Activated CD8-positive, alpha-beta T cell treated with anti-CD3 and anti-CD28 coated beads for 36 hours (primary cell): ENCODE measurements around the gene AGT. TPM values are rescaled to one million over a fixed set of nuclear protein-coding genes. Genes with fewer than 3 reads are reported as not detected.

ENCODE experiments used
- ATAC-seq: fragments of 200-7000 bp; cut with Tn5 transposase; one replicate; pipeline ENCODE4 v1.10.0; 2021; ENCODE audit warnings: mild to moderate bottlenecking, moderate library complexity
- CTCF ChIA-PET: fragments of 350-600 bp; sonication (Branson Sonifier 250); formaldehyde crosslinking; loops from one replicate; lab custom pipeline; 2021; ENCODE audit warnings: antibody characterized with exemption; lab: Charles Lee
- POLR2A ChIA-PET: fragments of 350-600 bp; sonication (Branson Sonifier 250); formaldehyde crosslinking; loops from one replicate; lab custom pipeline; 2021; ENCODE audit warnings: antibody characterized with exemption; lab: Charles Lee
- DNase-seq: peaks from one replicate; pipeline ENCODE4 v3.0.0-alpha.2; 2020
- H3K27ac Mint-ChIP-seq: one replicate; pipeline ENCODE4 v1.8.0; 2021; ENCODE audit warnings: mild to moderate bottlenecking, mixed read lengths
- H3K27me3 Mint-ChIP-seq: one replicate; pipeline ENCODE4 v1.8.0; 2021; ENCODE audit warnings: mixed read lengths
- H3K36me3 Mint-ChIP-seq: one replicate; pipeline ENCODE4 v1.8.0; 2021; ENCODE audit warnings: low read depth, mixed read lengths
- H3K4me1 Mint-ChIP-seq: one replicate; pipeline ENCODE4 v1.8.0; 2021; ENCODE audit warnings: low read depth, mixed read lengths
- H3K4me3 Mint-ChIP-seq: one replicate; pipeline ENCODE4 v1.8.0; 2021; ENCODE audit warnings: mild to moderate bottlenecking, moderate library complexity, mixed read lengths
- H3K9me3 Mint-ChIP-seq: one replicate; pipeline ENCODE4 v1.8.0; 2021; ENCODE audit warnings: mixed read lengths
- intact Hi-C: fragments of 100-400 bp; cut with micrococcal nuclease; formaldehyde crosslinking; loops from one replicate; pipeline ENCODE4 v1.10.0; 2022
- total RNA-seq, 2 experiments: library from RNA; stranded (reverse); gene quantifications; one replicate each; pipeline ENCODE4 v1.2.3, GENCODE V29; 2021
- TF ChIP-seq, protein P1 (sequence below): fragments of 200-600 bp; IDR thresholded peaks from one replicate; pipeline ENCODE4 v1.8.0; 2022; ENCODE audit warnings: antibody characterized with exemption, mild to moderate bottlenecking

AGT gene
- total RNA-seq, 2 experiments from 2014 or later = not detected

DNA sequence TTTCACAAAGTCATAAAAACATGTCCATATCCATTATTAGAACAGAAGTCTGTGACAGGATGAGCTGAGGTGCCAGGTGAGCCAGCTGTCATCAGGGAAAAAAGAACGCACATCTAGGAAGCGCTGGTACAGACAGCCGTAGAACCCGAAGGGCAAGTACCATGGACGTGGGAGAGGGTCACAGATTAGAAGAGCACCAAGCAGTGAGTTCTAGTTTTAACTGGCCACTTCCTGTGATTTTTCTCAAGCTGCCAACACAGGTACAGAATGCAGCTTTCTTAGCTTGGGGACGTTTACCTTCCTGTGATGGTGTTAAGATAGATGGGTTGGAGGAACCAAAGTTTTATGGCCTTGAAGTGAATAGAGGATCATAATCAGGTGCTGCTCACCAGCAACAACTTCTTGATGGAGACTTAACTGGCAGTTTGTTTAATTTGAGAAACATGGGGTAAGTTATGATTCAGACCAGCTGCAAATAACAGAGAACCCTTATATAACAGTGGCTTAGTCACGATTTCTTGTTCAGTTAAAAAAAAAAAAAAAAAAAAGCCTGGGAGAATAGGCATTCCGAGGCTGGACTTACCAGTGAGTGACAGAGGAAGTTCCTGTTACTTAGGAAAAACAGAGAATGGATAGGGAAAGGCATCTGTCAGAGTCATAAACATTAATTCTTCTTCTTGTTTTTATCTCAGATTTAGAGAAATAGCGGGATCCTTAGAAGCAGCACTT lies 30.9 kb downstream of the AGT start:
- H3K4me3 Mint-ChIP-seq = no peak overlapping the region
- DNase-seq = no peak

DNA sequence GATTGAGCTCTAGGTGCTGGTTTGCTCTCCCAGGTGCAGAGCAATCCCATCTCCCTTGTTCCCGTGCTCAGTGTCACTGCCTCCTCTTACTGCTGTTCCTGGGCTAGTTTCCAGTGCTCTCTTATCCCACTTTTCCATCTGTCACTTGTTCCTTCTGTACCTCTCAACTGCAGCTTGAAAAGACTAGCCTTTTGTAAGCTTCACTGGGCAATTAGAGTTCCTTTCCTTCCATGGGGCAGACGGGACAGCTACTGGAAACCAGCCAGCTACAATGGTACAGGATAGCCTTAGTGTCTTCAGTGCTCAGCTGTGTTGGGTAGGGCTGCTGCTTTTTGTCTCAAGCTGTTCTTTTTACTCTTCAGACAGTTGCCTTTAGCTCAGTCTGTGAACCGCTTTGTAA lies 31.6 kb downstream of the AGT start:
- no peaks in the 10 kb centered on the region for H3K9me3 Mint-ChIP-seq
- H3K36me3 Mint-ChIP-seq = peaks cover 19% of the 10 kb centered on the region
- H3K27me3 Mint-ChIP-seq = no peaks in the 10 kb centered on the region
- ATAC-seq = no peak
- no peak for DNase-seq
- H3K4me3 Mint-ChIP-seq = no peak overlapping the region
- no peak overlapping the region for H3K27ac Mint-ChIP-seq
- ChIA-PET POLR2A (no interaction called here), CTCF (interaction anchor here (0.9 kb wide), 1 partner anchor 40 kb away, joined by 3 read pairs; the partner anchor contains the start of gene COG2)
- H3K4me1 Mint-ChIP-seq = peaks cover 3% of the 10 kb centered on the region
- intact Hi-C loops = no loop called here
- TF ChIP-seq, protein P1, sequence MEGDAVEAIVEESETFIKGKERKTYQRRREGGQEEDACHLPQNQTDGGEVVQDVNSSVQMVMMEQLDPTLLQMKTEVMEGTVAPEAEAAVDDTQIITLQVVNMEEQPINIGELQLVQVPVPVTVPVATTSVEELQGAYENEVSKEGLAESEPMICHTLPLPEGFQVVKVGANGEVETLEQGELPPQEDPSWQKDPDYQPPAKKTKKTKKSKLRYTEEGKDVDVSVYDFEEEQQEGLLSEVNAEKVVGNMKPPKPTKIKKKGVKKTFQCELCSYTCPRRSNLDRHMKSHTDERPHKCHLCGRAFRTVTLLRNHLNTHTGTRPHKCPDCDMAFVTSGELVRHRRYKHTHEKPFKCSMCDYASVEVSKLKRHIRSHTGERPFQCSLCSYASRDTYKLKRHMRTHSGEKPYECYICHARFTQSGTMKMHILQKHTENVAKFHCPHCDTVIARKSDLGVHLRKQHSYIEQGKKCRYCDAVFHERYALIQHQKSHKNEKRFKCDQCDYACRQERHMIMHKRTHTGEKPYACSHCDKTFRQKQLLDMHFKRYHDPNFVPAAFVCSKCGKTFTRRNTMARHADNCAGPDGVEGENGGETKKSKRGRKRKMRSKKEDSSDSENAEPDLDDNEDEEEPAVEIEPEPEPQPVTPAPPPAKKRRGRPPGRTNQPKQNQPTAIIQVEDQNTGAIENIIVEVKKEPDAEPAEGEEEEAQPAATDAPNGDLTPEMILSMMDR = no peak

More for the DNA sequence above, 30.9 kb downstream of the AGT start:
- intact Hi-C loops = no loop called here
- peaks cover 21% of the 10 kb centered on the region for H3K36me3 Mint-ChIP-seq
- peaks cover 3% of the 10 kb centered on the region for H3K4me1 Mint-ChIP-seq
- no peaks in the 10 kb centered on the region for H3K9me3 Mint-ChIP-seq
- H3K27ac Mint-ChIP-seq = no peak overlapping the region
- no peaks in the 10 kb centered on the region for H3K27me3 Mint-ChIP-seq
- CTCF ChIA-PET = interaction anchor here (0.9 kb wide), 1 partner anchor 41 kb away, joined by 3 read pairs; the partner anchor contains the start of gene COG2
- no peak for ATAC-seq
- TF ChIP-seq, protein P1 = no peak
- POLR2A ChIA-PET = no interaction called here

DNA sequence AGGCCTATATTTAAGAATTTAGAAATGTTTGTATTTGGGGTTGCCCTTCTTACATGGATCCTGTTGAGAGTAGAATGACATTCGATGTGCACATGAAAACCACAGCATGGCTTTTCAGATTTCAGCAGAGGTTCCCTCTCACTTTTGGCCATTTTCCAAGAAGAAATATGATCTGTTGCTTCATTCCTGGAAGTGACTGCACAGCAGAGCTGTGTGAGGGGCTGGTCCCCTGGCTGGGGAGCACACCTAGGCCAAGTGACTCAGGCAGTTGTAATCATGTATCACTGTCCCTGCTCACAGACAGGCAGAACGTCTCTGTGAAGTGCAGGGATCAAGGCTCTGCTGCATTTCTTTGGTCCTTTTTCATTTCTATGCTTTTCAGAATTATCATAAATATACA lies 32.3 kb downstream of the AGT start:
- intact Hi-C loops = no loop called here
- peak; percentile 72 for ATAC-seq
- ChIA-PET POLR2A (no interaction called here), CTCF (no interaction called here)
- TF ChIP-seq, protein P1 = no peak
- peak overlapping the region; percentile 46 for H3K27ac Mint-ChIP-seq
- H3K4me3 Mint-ChIP-seq = no peak overlapping the region
- H3K9me3 Mint-ChIP-seq = no peaks in the 10 kb centered on the region
- H3K4me1 Mint-ChIP-seq = peaks cover 3% of the 10 kb centered on the region
- DNase-seq = peak; percentile 7
- H3K27me3 Mint-ChIP-seq = no peaks in the 10 kb centered on the region
- peaks cover 19% of the 10 kb centered on the region for H3K36me3 Mint-ChIP-seq

DNA sequence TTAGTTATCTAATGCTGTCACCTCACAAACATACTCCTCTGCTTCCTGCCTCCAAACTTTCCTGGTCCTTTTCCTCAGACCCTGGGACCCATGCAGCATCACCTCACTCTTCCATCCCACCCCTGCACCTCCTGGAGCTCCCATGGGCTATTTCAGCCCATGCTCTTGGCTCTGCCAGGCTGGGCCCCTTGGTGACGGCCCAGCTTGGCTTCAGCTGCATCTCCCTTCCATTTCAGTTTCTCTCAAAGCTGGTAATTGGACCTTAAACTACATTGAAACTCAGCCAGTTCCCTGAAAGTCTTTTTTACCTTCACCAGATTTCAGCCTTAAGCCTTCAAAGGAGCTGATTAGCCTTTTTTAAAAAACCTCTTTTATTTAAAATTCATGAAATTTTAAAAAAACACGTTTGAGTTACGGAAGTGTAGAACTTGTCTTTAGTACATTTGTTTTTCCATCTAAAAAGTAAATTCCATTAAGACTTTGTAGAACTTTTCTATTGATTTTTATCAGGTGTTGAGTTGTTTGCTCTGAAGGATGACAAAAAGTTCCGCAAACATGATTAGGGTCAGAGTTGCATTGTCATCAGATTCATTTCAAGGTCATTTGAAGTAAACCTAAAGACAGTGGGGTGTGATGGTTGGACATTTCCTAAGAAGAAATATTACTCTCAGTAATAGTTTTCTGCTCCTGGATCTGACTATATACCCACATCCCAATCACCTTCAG lies 33.5 kb downstream of the AGT start:
- H3K9me3 Mint-ChIP-seq = no peaks in the 10 kb centered on the region
- peaks cover 3% of the 10 kb centered on the region for H3K4me1 Mint-ChIP-seq
- ATAC-seq (no peak), DNase-seq (no peak)
- H3K27me3 Mint-ChIP-seq = no peaks in the 10 kb centered on the region
- H3K4me3 Mint-ChIP-seq = no peak overlapping the region
- ChIA-PET CTCF (no interaction called here), POLR2A (no interaction called here)
- TF ChIP-seq, protein P1 = no peak
- H3K27ac Mint-ChIP-seq = no peak overlapping the region
- intact Hi-C loops = no loop called here
- H3K36me3 Mint-ChIP-seq = peaks cover 27% of the 10 kb centered on the region

DNA sequence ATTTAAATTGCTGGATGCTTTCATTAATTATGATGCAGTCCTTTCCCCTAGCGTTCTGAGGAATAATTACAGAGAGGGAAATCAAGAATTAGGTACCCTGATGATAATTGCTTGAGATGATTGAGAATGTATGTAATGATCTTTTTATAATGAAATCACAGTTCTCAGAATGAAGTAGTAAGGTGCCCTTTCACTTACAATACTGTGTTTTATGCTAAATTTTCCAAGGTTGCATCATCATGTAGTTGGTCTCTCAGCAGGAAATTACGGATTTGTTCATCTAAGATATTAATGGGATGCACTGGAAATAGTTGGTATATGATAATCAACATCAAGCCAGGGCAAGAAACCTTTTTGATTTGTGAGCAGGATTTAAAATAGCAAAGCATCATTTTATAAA lies 34.1 kb downstream of the AGT start:
- intact Hi-C loops = no loop called here
- H3K4me3 Mint-ChIP-seq = no peak overlapping the region
- CTCF ChIA-PET = no interaction called here
- POLR2A ChIA-PET = no interaction called here
- TF ChIP-seq, protein P1 = no peak
- no peaks in the 10 kb centered on the region for H3K9me3 Mint-ChIP-seq
- no peak for ATAC-seq
- H3K36me3 Mint-ChIP-seq = peaks cover 22% of the 10 kb centered on the region
- no peak overlapping the region for H3K27ac Mint-ChIP-seq
- DNase-seq = no peak
- no peaks in the 10 kb centered on the region for H3K27me3 Mint-ChIP-seq
- peaks cover 3% of the 10 kb centered on the region for H3K4me1 Mint-ChIP-seq
